GM18526 (cell line): ENCODE data around the gene APOL4.

Experiments
- POLR2A ChIP-seq: IDR thresholded peaks from 3 replicates; pipeline ENCODE4 v1.6.1; 2011; ENCODE audit not compliant: insufficient read length; ENCODE audit errors: extremely low read depth

Gene APOL4

GRCh38 chr22:36194971-36195370 is 6.6 kb downstream of the APOL4 start:
- no peak for TF ChIP-seq POLR2A

DNA sequence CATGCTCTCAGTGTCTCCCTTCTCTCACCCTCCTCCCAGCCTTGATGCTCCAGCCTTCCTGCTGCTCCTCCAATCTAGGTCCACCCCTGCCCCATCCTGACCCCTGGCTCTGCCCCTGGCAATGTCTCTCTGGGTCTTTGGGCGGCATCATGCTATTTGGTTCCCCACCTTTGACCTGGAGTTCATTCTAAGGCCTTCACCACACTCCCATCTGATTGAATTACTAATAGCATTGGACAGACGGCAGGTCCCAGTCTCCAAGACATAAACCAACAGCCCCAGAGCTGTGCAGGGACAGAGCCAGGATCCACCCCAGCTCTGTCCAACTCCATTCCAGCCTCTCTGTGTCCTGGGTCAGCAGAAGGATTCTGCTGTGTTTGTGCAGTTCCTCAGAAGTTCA is 7.2 kb downstream of the APOL4 start:
- TF ChIP-seq POLR2A, result no peak

DNA sequence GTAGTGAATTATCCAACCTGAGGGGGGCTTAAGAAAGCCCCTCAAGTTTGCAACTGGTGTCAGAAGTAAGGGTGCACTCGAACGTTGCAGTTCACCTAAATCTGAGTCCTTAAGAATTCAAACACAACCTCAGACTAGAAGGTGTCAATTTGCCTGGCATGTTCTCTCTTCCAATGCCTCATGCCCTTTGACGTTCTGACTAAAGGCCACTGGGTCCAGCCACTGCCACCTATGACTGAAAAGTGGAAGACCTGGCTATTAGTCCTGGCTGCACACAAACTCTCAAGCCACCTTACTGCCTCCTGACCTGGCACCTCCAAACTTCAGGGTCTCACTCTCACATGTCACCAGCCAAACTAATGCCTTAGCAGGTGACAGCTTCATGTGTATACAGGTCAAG is 8.0 kb downstream of the APOL4 start:
- no peak for TF ChIP-seq POLR2A

GRCh38 chr22:36193171-36193570 is 8.4 kb downstream of the APOL4 start:
- no peak for TF ChIP-seq POLR2A

DNA sequence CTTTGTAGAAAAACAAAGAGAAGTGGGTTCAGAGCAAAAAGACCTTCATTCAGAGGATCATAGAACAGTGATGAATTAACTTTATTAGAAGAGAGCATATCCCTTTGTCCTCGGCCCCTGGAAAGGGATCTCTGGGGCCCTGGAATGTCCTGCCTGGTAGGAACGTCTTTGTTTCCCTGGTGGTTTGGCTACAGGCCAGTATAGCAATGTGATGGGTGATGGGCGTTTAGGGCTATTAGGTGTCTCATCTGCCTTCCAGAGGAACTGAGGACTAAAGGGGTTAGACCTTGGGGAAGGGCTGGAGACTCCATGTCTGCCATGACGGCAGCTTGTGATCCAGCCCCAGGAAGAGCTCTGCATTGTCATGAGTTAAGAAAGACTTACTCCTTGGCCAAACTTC is 9.1 kb downstream of the APOL4 start:
- no peak for TF ChIP-seq POLR2A

GRCh38 chr22:36191106-36191836 is 10.3 kb downstream of the APOL4 start:
- TF ChIP-seq POLR2A, result no peak

DNA sequence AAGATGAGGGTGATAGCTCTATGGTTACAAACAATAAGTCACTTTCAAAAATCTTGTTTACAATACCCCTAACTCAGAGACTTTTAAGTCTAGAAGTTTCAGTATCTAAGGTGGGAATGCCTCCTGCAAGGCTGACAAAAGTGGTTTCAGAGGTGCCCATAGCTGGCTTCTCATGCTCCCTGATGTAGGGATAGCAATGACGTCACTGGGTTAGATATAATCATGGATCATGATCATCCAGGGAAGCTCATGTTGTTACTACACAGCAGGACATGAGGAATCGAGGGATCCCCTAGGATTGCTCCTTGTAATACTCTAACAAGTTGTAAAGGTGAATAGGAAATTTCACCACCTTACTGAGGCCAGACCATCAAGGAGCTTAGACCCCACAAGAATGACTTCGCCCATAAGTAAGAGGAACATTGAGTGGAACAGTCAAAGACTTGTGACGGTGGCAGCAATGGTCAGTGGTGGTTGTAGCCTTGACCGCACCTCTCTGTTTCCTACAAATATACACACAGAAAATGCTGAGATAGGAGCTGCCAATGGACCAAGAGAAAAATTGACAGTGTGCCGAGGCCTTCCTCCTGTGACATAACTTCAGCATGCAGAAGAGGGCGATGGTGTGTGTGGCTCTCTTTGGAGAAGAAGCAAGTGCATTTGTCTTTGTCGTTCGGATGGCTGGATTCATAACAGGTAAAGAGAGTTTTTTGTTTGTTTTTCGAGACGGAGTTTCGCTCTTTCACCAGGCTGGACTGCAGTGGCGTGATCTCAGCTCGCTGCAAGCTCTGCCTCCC is 15.6 kb downstream of the APOL4 start:
- TF ChIP-seq POLR2A, result no peak

DNA sequence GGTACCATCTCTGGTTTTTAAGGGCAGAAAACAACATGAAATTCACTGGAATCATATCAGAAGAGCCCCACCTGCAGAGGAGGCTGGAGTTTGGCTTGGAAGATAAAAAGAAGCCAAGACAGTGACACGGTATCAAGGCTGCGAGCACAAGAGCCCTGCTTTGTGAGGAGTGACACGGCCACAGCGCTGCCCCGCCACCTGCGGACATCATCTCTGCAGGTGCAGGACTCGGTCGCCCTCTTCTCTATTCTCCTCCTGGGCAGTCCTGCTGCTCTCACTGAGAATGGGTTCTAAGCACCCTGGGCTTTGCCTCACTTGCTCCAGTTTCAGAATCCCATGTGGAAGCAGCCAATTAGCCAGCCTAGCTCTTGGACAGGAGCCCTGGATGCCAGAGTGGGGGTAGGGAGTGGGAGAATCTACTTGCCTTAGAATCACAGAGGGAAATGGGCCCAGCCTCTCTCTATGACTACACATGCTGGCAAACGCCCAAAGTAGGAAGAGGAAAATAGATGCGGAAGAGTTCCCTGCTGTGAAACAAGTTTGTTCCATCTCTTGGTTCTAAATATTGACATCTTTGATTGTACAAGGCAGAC is 17.1 kb downstream of the APOL4 start:
- TF ChIP-seq POLR2A, result no peak

DNA sequence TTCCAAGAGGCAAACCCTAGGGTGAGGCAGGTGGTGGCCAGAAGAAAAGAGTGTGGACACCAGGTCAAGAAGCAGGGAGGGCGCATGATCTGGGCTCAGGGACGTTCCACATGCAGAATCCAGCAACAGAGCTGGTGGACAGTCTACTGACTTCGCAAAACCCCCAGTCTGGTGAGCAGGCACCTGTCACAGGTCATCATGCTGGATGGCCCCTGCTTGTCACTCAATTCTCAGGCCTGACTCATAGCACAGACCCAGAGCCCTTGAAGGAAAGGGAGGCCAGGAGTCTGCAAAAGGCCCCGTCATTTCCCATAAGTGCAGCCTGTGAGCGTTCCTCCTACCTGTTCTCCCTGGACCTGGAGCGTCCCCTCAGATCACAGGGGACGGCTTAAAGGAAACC is 18.2 kb downstream of the APOL4 start:
- TF ChIP-seq POLR2A, result no peak

- no peak for TF ChIP-seq POLR2A
These were observed 18.8 kb downstream of the APOL4 start for GRCh38 chr22:36182857-36183256.

GRCh38 chr22:36182056-36182455 is 19.6 kb downstream of the APOL4 start:
- TF ChIP-seq POLR2A, result no peak

- TF ChIP-seq POLR2A, result no peak
These were observed 20.7 kb downstream of the APOL4 start for GRCh38 chr22:36180928-36181327.

GRCh38 chr22:36180038-36180880 is 21.4 kb downstream of the APOL4 start:
- no peak for TF ChIP-seq POLR2A

- TF ChIP-seq POLR2A, result no peak
These were observed 24.4 kb downstream of the APOL4 start for GRCh38 chr22:36177160-36177559.

GRCh38 chr22:36175892-36176291 is 25.7 kb downstream of the APOL4 start:
- TF ChIP-seq POLR2A, result no peak
